Adrenal gland (tissue), 12 donors: ENCODE data around the gene MINDY4. TPM values are rescaled to one million over a fixed set of nuclear protein-coding genes. Genes with fewer than 3 reads are reported as not detected.

Experiments
- DNase-seq, 7 donors: peaks; one replicate each; pipeline ENCODE4 v3.0.0-alpha.2; 2019 to 2020
- H3K27ac ChIP-seq, 5 donors: fragments of 200-600 bp; sonication (generic) in 4 of 5; 1 replicate in 3 of 5; 2 replicates in 2 of 5; pipeline versions ENCODE4 v1.5.1 to v1.8.0; 2016 to 2020; ENCODE audit warnings: mild to moderate bottlenecking in 1 of 5
- H3K27me3 ChIP-seq: fragments of 200-600 bp; 2 replicates; pipeline ENCODE4 v1.8.0; 2021
- H3K36me3 ChIP-seq, 2 donors: fragments of 200-600 bp; replicated peaks in 1 of 2; 1 replicate in 1 of 2; 2 replicates in 1 of 2; pipeline versions ENCODE4 v1.5.1 to v1.8.0; 2018 to 2022
- H3K4me1 ChIP-seq, 2 donors: fragments of 200-600 bp; replicated peaks in 1 of 2; 1 replicate in 1 of 2; 2 replicates in 1 of 2; pipeline versions ENCODE4 v1.5.1 to v1.8.0; 2018 to 2021
- H3K4me3 ChIP-seq, 4 donors: fragments of 200-600 bp; sonication (generic) in 3 of 4; one replicate each; pipeline ENCODE4 v1.5.1; 2016 to 2018
- H3K9me3 ChIP-seq, 3 donors: fragments of 200-600 bp; sonication (generic) in 1 of 3; replicated peaks in 1 of 3; 1 replicate in 2 of 3; 2 replicates in 1 of 3; pipeline versions ENCODE4 v1.5.1 to v1.8.0; 2016 to 2021
- POLR2A ChIP-seq, 2 donors: fragments of 450-650 bp; IDR thresholded peaks; one replicate each; pipeline ENCODE4 v1.6.1; 2017; ENCODE audit warnings: antibody characterized with exemption in 2 of 2, mild to moderate bottlenecking in 2 of 2, moderate library complexity in 1 of 2
- WGBS, 4 donors: extraction: QIAGEN DNeasy Blood & Tissue Kit in 2 of 4; methylation state at CpG; one replicate each; pipeline versions ENCODE4 v1.1.5 to v1.1.7; 2013 to 2017; 5-methylcytosine and 5-hydroxymethylcytosine counted together
- intact Hi-C, 2 donors: fragments of 100-400 bp; cut with DNase I; formaldehyde crosslinking; loops; one replicate each; pipeline versions ENCODE4 v1.14.1 to v1.15.0; 2022 to 2023
- polyA plus RNA-seq, 3 donors: library from polyadenylated mRNA; stranded (reverse); fragments of 200-250 nt in 2 of 3; fragments of 350-450 nt in 1 of 3; fragmentation: Illumina TruSeq in 1 of 3; extraction: RNeasy Lipid Tissue Mini Kit (QIAGEN cat#74804) in 1 of 3; gene quantifications; one replicate each; pipeline ENCODE4 v1.2.3, GENCODE V29; 2013 to 2014
- total RNA-seq, 9 donors: library from RNA; depleted of rRNA in 4 of 9; stranded (reverse); fragments of >200 nt in 4 of 9; fragments of 120-200 nt in 1 of 9; fragmentation: NEBNext Ultra II Directional in 1 of 9; extraction: Animal tissue kit (Norgen Biotek cat#: 25700) in 1 of 9; gene quantifications; one replicate each; pipeline versions ENCODE4 v1.1.0 to v1.2.4, GENCODE V29; 2013 to 2023
- TF ChIP-seq, protein P1 (sequence below), 6 experiments: fragments of 450-650 bp in 4 of 6; fragments of 200-600 bp in 2 of 6; sonication (generic) in 1 of 6; IDR thresholded peaks; 1 replicate in 5 of 6; 2 replicates in 1 of 6; pipeline versions ENCODE4 v1.5.1 to v1.8.0; 2016 to 2021; ENCODE audit warnings: antibody characterized with exemption in 6 of 6, mild to moderate bottlenecking in 2 of 6, moderate library complexity in 1 of 6
- donor health status: healthy with polysubstance abuse.
- donor health status: Bipolar disorder and iron deficiency.
- donor health status: DM: yes; HTN: yes; CAD: no.
- donor health status: DM: no; HTN: no; CAD: no.
- donor health status: DM: no; HTN: no; CAD: no.
- donor health status: DM: yes; HTN: yes; CAD: no.

Gene MINDY4
- total and polyA plus RNA-seq, 12 donors, result 4.8 to 19.9 (median 7.3) TPM

GRCh38 chr7:30775992-30776391 is 4.8 kb downstream of the MINDY4 start:
- Histone ChIP-seq H3K4me1 (peaks cover 9 to 22% of the 10 kb centered on the region in 2 donors), H3K4me3 (no peak overlapping the region), H3K27ac (no peak overlapping the region), H3K9me3 (no peaks in the 10 kb centered on the region), H3K36me3 (peaks cover 0 to 4% of the 10 kb centered on the region in 2 donors), H3K27me3 (no peaks in the 10 kb centered on the region)
- TF ChIP-seq, protein P1, sequence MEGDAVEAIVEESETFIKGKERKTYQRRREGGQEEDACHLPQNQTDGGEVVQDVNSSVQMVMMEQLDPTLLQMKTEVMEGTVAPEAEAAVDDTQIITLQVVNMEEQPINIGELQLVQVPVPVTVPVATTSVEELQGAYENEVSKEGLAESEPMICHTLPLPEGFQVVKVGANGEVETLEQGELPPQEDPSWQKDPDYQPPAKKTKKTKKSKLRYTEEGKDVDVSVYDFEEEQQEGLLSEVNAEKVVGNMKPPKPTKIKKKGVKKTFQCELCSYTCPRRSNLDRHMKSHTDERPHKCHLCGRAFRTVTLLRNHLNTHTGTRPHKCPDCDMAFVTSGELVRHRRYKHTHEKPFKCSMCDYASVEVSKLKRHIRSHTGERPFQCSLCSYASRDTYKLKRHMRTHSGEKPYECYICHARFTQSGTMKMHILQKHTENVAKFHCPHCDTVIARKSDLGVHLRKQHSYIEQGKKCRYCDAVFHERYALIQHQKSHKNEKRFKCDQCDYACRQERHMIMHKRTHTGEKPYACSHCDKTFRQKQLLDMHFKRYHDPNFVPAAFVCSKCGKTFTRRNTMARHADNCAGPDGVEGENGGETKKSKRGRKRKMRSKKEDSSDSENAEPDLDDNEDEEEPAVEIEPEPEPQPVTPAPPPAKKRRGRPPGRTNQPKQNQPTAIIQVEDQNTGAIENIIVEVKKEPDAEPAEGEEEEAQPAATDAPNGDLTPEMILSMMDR (IDR thresholded peaks at IDR 0.05), result no peak
- no peak for TF ChIP-seq POLR2A (IDR thresholded peaks at IDR 0.05)
- no peak for DNase-seq
- intact Hi-C loops, result no loop called here

GRCh38 chr7:30776971-30777370 is 5.8 kb downstream of the MINDY4 start:
- peak in 4 of 7 donors; percentile 36 to 59 (median 44) for DNase-seq
- H3K27ac ChIP-seq, result no peak overlapping the region
- H3K4me1 ChIP-seq, result peaks cover 8 to 22% of the 10 kb centered on the region in 2 donors
- H3K36me3 ChIP-seq, result peaks cover 0 to 10% of the 10 kb centered on the region in 2 donors
- no peak overlapping the region for H3K4me3 ChIP-seq
- H3K9me3 ChIP-seq, result no peaks in the 10 kb centered on the region
- intact Hi-C loops, result no loop called here
- no peaks in the 10 kb centered on the region for H3K27me3 ChIP-seq
- TF ChIP-seq POLR2A (IDR thresholded peaks at IDR 0.05), result no peak
- TF ChIP-seq, protein P1 (IDR thresholded peaks at IDR 0.05), result no peak
- WGBS, 4 donors, result 43 to 62% (median 47%) methylated on average over 4 of the region's 4 CpGs

- H3K4me3 ChIP-seq, result no peak overlapping the region
- no peaks in the 10 kb centered on the region for H3K9me3 ChIP-seq
- H3K4me1 ChIP-seq, result peaks cover 0 to 14% of the 10 kb centered on the region in 2 donors
- peak overlapping the region in 2 of 5 donors; percentile 38 to 67 for H3K27ac ChIP-seq
- H3K27me3 ChIP-seq, result no peaks in the 10 kb centered on the region
- intact Hi-C loops, result no loop called here
- no peak for TF ChIP-seq POLR2A (IDR thresholded peaks at IDR 0.05)
- TF ChIP-seq, protein P1 (IDR thresholded peaks at IDR 0.05), result no peak
- DNase-seq, result no peak
- 73 to 85% (median 80%) methylated on average over 9 to 15 of the region's 15 CpGs for WGBS, 4 donors
- H3K36me3 ChIP-seq, result peaks cover 0 to 16% of the 10 kb centered on the region in 2 donors
These were observed 7.2 kb downstream of the MINDY4 start for GRCh38 chr7:30778255-30779025.

DNA sequence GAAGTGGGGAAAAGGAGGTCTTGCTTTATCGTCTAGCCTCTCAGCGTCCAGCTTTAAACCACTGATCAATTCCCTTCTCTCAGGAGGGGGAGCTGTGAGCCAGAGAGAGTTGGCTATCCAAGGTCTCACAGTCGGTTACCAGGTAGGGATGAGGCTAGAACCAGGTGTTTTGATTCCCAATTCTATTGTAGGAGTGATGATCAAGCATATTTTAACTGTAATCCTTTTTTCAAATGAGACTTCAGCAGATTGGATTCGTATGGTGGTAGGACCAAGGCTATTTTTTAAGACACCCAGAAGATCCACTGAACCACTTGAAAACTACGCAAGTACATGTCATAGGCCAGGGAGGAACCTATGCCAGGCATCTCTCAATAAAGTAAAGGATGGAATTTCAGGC is 8.4 kb downstream of the MINDY4 start:
- Histone ChIP-seq H3K27ac (no peak overlapping the region), H3K4me1 (peaks cover 0 to 14% of the 10 kb centered on the region in 2 donors), H3K36me3 (peaks cover 0 to 16% of the 10 kb centered on the region in 2 donors), H3K4me3 (no peak overlapping the region), H3K27me3 (no peaks in the 10 kb centered on the region), H3K9me3 (no peaks in the 10 kb centered on the region)
- TF ChIP-seq POLR2A (IDR thresholded peaks at IDR 0.05), result no peak
- TF ChIP-seq, protein P1 (IDR thresholded peaks at IDR 0.05), result no peak
- intact Hi-C loops, result no loop called here
- 77 to 93% (median 84%) methylated on average over 5 of the region's 5 CpGs for WGBS, 4 donors
- DNase-seq, result no peak
